NB4 (cell line): ENCODE results near the gene CKAP5.

Experiments
- DNase-seq: peaks from one replicate; pipeline ENCODE4 v3.0.0; 2010; ENCODE audit warnings: low read depth
- H3K4me3 ChIP-seq: one replicate; pipeline ENCODE4 v1.5.1; 2011; ENCODE audit warnings: mild to moderate bottlenecking, low read depth, low read length, moderate library complexity
- CTCF ChIP-seq: IDR thresholded peaks from one replicate; pipeline ENCODE4 v1.5.1; 2012; ENCODE audit warnings: low read depth, low read length
- MAX ChIP-seq: IDR thresholded peaks from 2 replicates; pipeline ENCODE4 v1.6.1; 2011; ENCODE audit warnings: low read depth, low read length
- MYC ChIP-seq: IDR thresholded peaks from 2 replicates; pipeline ENCODE4 v1.6.1; 2011; ENCODE audit warnings: low read depth, low read length
- POLR2A ChIP-seq: IDR thresholded peaks from 2 replicates; pipeline ENCODE4 v1.6.1; 2011; ENCODE audit warnings: mild to moderate bottlenecking; ENCODE audit not compliant: insufficient read length; ENCODE audit errors: extremely low read depth

CKAP5 gene

DNA sequence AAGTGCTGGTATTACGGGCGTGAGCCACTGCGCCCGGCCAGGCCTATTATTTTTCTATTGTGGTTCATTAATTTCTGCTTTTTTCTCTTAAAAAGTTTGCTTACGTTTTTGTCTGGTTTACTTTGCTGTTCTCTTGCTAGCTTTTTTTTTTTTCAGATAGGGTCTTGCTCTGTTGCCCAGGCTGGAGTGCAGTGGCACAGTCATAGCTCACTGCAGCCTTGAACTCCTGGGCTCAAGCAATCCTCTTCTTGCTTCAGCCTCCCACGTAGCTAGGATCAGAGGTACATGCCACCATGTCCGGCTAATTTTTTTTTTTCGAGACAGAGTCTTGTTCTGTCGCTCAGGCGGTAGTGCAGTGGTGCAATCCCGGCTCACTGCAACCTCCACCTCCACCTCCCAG lies 108.4 kb downstream of the CKAP5 start:
- DNase-seq = no peak
- TF ChIP-seq MYC = no peak
- no peak for TF ChIP-seq POLR2A
- TF ChIP-seq CTCF = no peak
- no peak for TF ChIP-seq MAX
- no peak overlapping the region for H3K4me3 ChIP-seq

DNA sequence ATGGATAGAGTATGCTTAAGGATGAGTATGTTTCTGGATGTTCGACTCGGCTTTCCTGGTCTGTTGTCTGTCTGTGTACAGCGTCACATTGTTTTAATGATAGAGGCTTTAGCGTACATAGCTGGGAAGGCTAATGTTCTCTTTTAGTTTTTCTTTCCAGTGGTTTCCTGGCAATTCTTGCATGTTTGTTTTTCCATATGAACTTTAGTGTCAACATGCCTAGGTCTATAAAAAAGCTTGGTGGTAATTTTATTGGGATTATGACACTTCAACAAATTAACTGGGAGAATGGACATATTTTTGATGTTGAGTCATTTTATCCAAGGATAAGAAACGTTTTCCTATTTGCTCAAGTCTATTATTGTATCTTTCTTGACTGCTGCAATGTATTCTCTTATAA lies 109.5 kb downstream of the CKAP5 start:
- TF ChIP-seq MYC (no peak), CTCF (no peak), MAX (no peak), POLR2A (no peak)
- no peak overlapping the region for H3K4me3 ChIP-seq
- no peak for DNase-seq

DNA sequence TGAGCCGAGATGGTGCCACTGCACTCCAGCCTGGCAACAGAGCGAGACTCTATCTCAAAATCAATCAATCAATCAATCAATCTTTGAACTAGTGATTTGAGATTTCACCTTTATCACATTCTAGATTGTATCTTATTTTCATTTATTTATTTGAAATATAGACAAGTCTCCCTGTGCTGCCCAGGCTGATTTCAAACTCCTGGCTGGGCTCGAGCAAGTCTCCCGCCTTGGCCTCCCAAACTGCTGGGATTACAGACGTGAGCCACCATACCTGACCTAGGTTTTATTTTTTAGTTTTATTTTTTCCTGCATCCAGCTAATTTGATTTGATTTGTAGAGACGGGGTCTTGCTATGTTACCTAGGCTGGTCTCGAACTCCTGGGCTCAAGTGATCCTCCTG lies 109.9 kb downstream of the CKAP5 start:
- DNase-seq = no peak
- no peak overlapping the region for H3K4me3 ChIP-seq
- no peak for TF ChIP-seq POLR2A
- no peak for TF ChIP-seq MAX
- TF ChIP-seq CTCF = no peak
- no peak for TF ChIP-seq MYC

GRCh38 chr11:46733234-46733633 lies 112.8 kb downstream of the CKAP5 start:
- no peak for DNase-seq
- TF ChIP-seq MYC = no peak
- TF ChIP-seq CTCF = no peak
- TF ChIP-seq MAX = no peak
- TF ChIP-seq POLR2A = no peak
- no peak overlapping the region for H3K4me3 ChIP-seq

GRCh38 chr11:46731545-46731944 lies 114.5 kb downstream of the CKAP5 start:
- TF ChIP-seq CTCF = no peak
- no peak for TF ChIP-seq MYC
- TF ChIP-seq MAX = no peak
- no peak for TF ChIP-seq POLR2A

More at GRCh38 chr11:46731545-46731944, 114.5 kb downstream of the CKAP5 start:
- no peak for DNase-seq
- no peak overlapping the region for H3K4me3 ChIP-seq
